ENCODE results near the gene REN.

DNA sequence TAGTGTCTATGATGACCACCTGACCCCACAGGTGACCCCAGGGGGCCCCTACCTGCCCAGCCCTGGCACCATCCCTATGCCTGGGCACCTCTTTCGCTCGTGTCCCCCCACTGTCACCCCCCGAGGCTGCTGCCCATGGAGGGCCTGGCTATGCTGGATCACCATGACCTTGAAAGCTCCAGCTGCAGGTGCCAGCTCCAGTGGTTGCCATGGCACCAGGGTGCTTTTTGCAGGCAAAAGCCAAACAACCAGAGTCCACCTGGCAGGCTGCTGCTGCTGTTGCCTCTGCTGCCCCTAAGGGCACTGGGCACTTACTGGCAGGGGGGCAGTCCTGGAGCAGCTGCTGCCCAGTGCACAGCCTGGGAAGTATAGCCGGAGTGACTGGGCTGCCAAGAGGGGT is 36.0 kb downstream of the REN start:
- no peak for TF ChIP-seq CTCF (IDR thresholded peaks at IDR 0.05)
- TF ChIP-seq EP300 (IDR thresholded peaks at IDR 0.05): no peak
- TF ChIP-seq POLR2A (IDR thresholded peaks at IDR 0.05): no peak

Measured in ovary (tissue), 3 donors.